ENCODE measurements around the gene CDC25A.

The CDC25A gene

GRCh38 chr3:48188266-48189201 lies at the start of gene CDC25A:
Gene CDC25A (minus strand): TSS chr3:48188417. CDS start chr3:48187947, 470 bp downstream.
- Histone ChIP-seq H3K9ac (ENCODE audit: low read depth, low read length) (peak within 1 kb of the TSS; percentile 87), H3K27me3 (ENCODE audit: control insufficient read depth, insufficient read depth, low read length) (no peaks in the 10 kb centered on the region), H3K4me1 (ENCODE audit: control insufficient read depth, insufficient read depth, low read length) (peaks cover 14% of the 10 kb centered on the region), H3K4me3 (ENCODE audit: low read depth, low read length) (peak within 1 kb of the TSS; percentile 85), H3K9me3 (ENCODE audit: control insufficient read depth, insufficient read depth, low read length) (no peaks in the 10 kb centered on the region), H3K36me3 (ENCODE audit: control insufficient read depth, insufficient read depth, low read length) (peaks cover 18% of the 10 kb centered on the region)

GRCh38 chr3:48236531-48236930 lies 48.3 kb upstream of the CDC25A start:
- peaks cover 14% of the 10 kb centered on the region for H3K4me1 ChIP-seq (ENCODE audit: control insufficient read depth, insufficient read depth, low read length)

GRCh38 chr3:48233542-48233941 lies 45.3 kb upstream of the CDC25A start:
- H3K4me3 ChIP-seq (ENCODE audit: low read depth, low read length) = no peak overlapping the region
- H3K9ac ChIP-seq (ENCODE audit: low read depth, low read length) = no peak overlapping the region
- H3K4me1 ChIP-seq (ENCODE audit: control insufficient read depth, insufficient read depth, low read length) = peaks cover 6% of the 10 kb centered on the region
- H3K27me3 ChIP-seq (ENCODE audit: control insufficient read depth, insufficient read depth, low read length) = no peaks in the 10 kb centered on the region
- H3K9me3 ChIP-seq (ENCODE audit: control insufficient read depth, insufficient read depth, low read length) = no peaks in the 10 kb centered on the region
- no peaks in the 10 kb centered on the region for H3K36me3 ChIP-seq (ENCODE audit: control insufficient read depth, insufficient read depth, low read length)

More at GRCh38 chr3:48236531-48236930, 48.3 kb upstream of the CDC25A start:
- Histone ChIP-seq H3K9me3 (ENCODE audit: control insufficient read depth, insufficient read depth, low read length) (no peaks in the 10 kb centered on the region), H3K36me3 (ENCODE audit: control insufficient read depth, insufficient read depth, low read length) (no peaks in the 10 kb centered on the region), H3K4me3 (ENCODE audit: low read depth, low read length) (no peak overlapping the region), H3K9ac (ENCODE audit: low read depth, low read length) (no peak overlapping the region), H3K27me3 (ENCODE audit: control insufficient read depth, insufficient read depth, low read length) (no peaks in the 10 kb centered on the region)

GRCh38 chr3:48232734-48233133 lies 44.5 kb upstream of the CDC25A start:
- no peak overlapping the region for H3K9ac ChIP-seq (ENCODE audit: low read depth, low read length)
- H3K36me3 ChIP-seq (ENCODE audit: control insufficient read depth, insufficient read depth, low read length) = no peaks in the 10 kb centered on the region
- no peaks in the 10 kb centered on the region for H3K9me3 ChIP-seq (ENCODE audit: control insufficient read depth, insufficient read depth, low read length)
- no peak overlapping the region for H3K4me3 ChIP-seq (ENCODE audit: low read depth, low read length)
- peaks cover 6% of the 10 kb centered on the region for H3K4me1 ChIP-seq (ENCODE audit: control insufficient read depth, insufficient read depth, low read length)
- H3K27me3 ChIP-seq (ENCODE audit: control insufficient read depth, insufficient read depth, low read length) = no peaks in the 10 kb centered on the region

- Histone ChIP-seq H3K36me3 (ENCODE audit: control insufficient read depth, insufficient read depth, low read length) (no peaks in the 10 kb centered on the region), H3K4me3 (ENCODE audit: low read depth, low read length) (no peak overlapping the region), H3K27me3 (ENCODE audit: control insufficient read depth, insufficient read depth, low read length) (no peaks in the 10 kb centered on the region), H3K9me3 (ENCODE audit: control insufficient read depth, insufficient read depth, low read length) (no peaks in the 10 kb centered on the region), H3K9ac (ENCODE audit: low read depth, low read length) (no peak overlapping the region), H3K4me1 (ENCODE audit: control insufficient read depth, insufficient read depth, low read length) (peaks cover 6% of the 10 kb centered on the region)
Observed at GRCh38 chr3:48232232-48232631, 44.0 kb upstream of the CDC25A start.

GRCh38 chr3:48226939-48227338 lies 38.7 kb upstream of the CDC25A start:
- Histone ChIP-seq H3K9me3 (ENCODE audit: control insufficient read depth, insufficient read depth, low read length) (no peaks in the 10 kb centered on the region), H3K27me3 (ENCODE audit: control insufficient read depth, insufficient read depth, low read length) (no peaks in the 10 kb centered on the region), H3K9ac (ENCODE audit: low read depth, low read length) (no peak overlapping the region), H3K4me1 (ENCODE audit: control insufficient read depth, insufficient read depth, low read length) (no peaks in the 10 kb centered on the region), H3K36me3 (ENCODE audit: control insufficient read depth, insufficient read depth, low read length) (no peaks in the 10 kb centered on the region), H3K4me3 (ENCODE audit: low read depth, low read length) (no peak overlapping the region)

- H3K4me3 ChIP-seq (ENCODE audit: low read depth, low read length) = no peak overlapping the region
- H3K9me3 ChIP-seq (ENCODE audit: control insufficient read depth, insufficient read depth, low read length) = no peaks in the 10 kb centered on the region
- H3K36me3 ChIP-seq (ENCODE audit: control insufficient read depth, insufficient read depth, low read length) = no peaks in the 10 kb centered on the region
- no peak overlapping the region for H3K9ac ChIP-seq (ENCODE audit: low read depth, low read length)
- no peaks in the 10 kb centered on the region for H3K4me1 ChIP-seq (ENCODE audit: control insufficient read depth, insufficient read depth, low read length)
- no peaks in the 10 kb centered on the region for H3K27me3 ChIP-seq (ENCODE audit: control insufficient read depth, insufficient read depth, low read length)
Observed at GRCh38 chr3:48225587-48225986, 37.4 kb upstream of the CDC25A start.

- no peak within 1 kb of the TSS for H3K9ac ChIP-seq (ENCODE audit: low read depth, low read length)
- H3K36me3 ChIP-seq (ENCODE audit: control insufficient read depth, insufficient read depth, low read length) = no peaks in the 10 kb centered on the region
- peaks cover 2% of the 10 kb centered on the region for H3K27me3 ChIP-seq (ENCODE audit: control insufficient read depth, insufficient read depth, low read length)
- no peaks in the 10 kb centered on the region for H3K9me3 ChIP-seq (ENCODE audit: control insufficient read depth, insufficient read depth, low read length)
- H3K4me1 ChIP-seq (ENCODE audit: control insufficient read depth, insufficient read depth, low read length) = no peaks in the 10 kb centered on the region
- H3K4me3 ChIP-seq (ENCODE audit: low read depth, low read length) = no peak within 1 kb of the TSS
Observed at GRCh38 chr3:48222616-48223513, 34.6 kb upstream of the CDC25A start, which contains the start of gene CAMP. Gene CAMP (plus strand): TSS chr3:48223495. CDS start chr3:48223512, 17 bp downstream.

- no peaks in the 10 kb centered on the region for H3K36me3 ChIP-seq (ENCODE audit: control insufficient read depth, insufficient read depth, low read length)
- peaks cover 2% of the 10 kb centered on the region for H3K27me3 ChIP-seq (ENCODE audit: control insufficient read depth, insufficient read depth, low read length)
- no peak overlapping the region for H3K9ac ChIP-seq (ENCODE audit: low read depth, low read length)
- no peak overlapping the region for H3K4me3 ChIP-seq (ENCODE audit: low read depth, low read length)
- no peaks in the 10 kb centered on the region for H3K9me3 ChIP-seq (ENCODE audit: control insufficient read depth, insufficient read depth, low read length)
- no peaks in the 10 kb centered on the region for H3K4me1 ChIP-seq (ENCODE audit: control insufficient read depth, insufficient read depth, low read length)
Observed at GRCh38 chr3:48220746-48221145, 32.5 kb upstream of the CDC25A start.

GRCh38 chr3:48219543-48219942 lies 31.3 kb upstream of the CDC25A start:
- Histone ChIP-seq H3K36me3 (ENCODE audit: control insufficient read depth, insufficient read depth, low read length) (no peaks in the 10 kb centered on the region), H3K9ac (ENCODE audit: low read depth, low read length) (no peak overlapping the region), H3K4me1 (ENCODE audit: control insufficient read depth, insufficient read depth, low read length) (no peaks in the 10 kb centered on the region)

GRCh38 chr3:48218537-48218936 lies 30.3 kb upstream of the CDC25A start:
- H3K27me3 ChIP-seq (ENCODE audit: control insufficient read depth, insufficient read depth, low read length) = peaks cover 2% of the 10 kb centered on the region
- no peaks in the 10 kb centered on the region for H3K36me3 ChIP-seq (ENCODE audit: control insufficient read depth, insufficient read depth, low read length)
- no peaks in the 10 kb centered on the region for H3K9me3 ChIP-seq (ENCODE audit: control insufficient read depth, insufficient read depth, low read length)
- H3K4me3 ChIP-seq (ENCODE audit: low read depth, low read length) = no peak overlapping the region
- H3K9ac ChIP-seq (ENCODE audit: low read depth, low read length) = no peak overlapping the region
- H3K4me1 ChIP-seq (ENCODE audit: control insufficient read depth, insufficient read depth, low read length) = no peaks in the 10 kb centered on the region

More at GRCh38 chr3:48219543-48219942, 31.3 kb upstream of the CDC25A start:
- Histone ChIP-seq H3K4me3 (ENCODE audit: low read depth, low read length) (no peak overlapping the region), H3K27me3 (ENCODE audit: control insufficient read depth, insufficient read depth, low read length) (peaks cover 2% of the 10 kb centered on the region), H3K9me3 (ENCODE audit: control insufficient read depth, insufficient read depth, low read length) (no peaks in the 10 kb centered on the region)
